SK-N-MC (cell line): ENCODE data around the gene MYO7A.

Source experiments
- EZH2 ChIP-seq: fragments of 200-600 bp; sonication (generic); IDR thresholded peaks from one replicate; pipeline ENCODE4 v1.6.1; 2017; ENCODE audit warnings: antibody characterized with exemption
- FOXP2 ChIP-seq: optimal IDR thresholded peaks from 2 replicates; pipeline ENCODE3; 2011; ENCODE audit warnings: mild to moderate bottlenecking, moderate library complexity; ENCODE audit not compliant: insufficient read depth; ENCODE audit errors: extremely low read length, control extremely low read depth
- POLR2AphosphoS5 ChIP-seq: IDR thresholded peaks from 2 replicates; pipeline ENCODE4 v1.6.1; 2012; ENCODE audit warnings: mild to moderate bottlenecking, low read depth, low read length, borderline replicate concordance

- no peak for TF ChIP-seq POLR2AphosphoS5
- TF ChIP-seq EZH2: no peak
- no peak for TF ChIP-seq FOXP2
Observed at GRCh38 chr11:77129842-77130756, 2.1 kb downstream of the MYO7A start.
